Neural progenitor cell (in vitro differentiated cells): Measurements from ENCODE around the gene SUMF1. TPM values are rescaled to one million over a fixed set of nuclear protein-coding genes. Genes with fewer than 3 reads are reported as not detected.
A peak's percentile ranks its signal among the peaks of the same experiment; 100 is the strongest.

Experiments
- DNase-seq: peaks from one replicate; pipeline ENCODE4 v3.0.0-alpha.2; 2016; ENCODE audit warnings: low spot score
- H2AFZ ChIP-seq: fragments of 200-600 bp; sonication (generic); replicated peaks from 2 replicates; pipeline ENCODE4 v1.6.1; 2016; ENCODE audit warnings: antibody characterized with exemption
- H3F3A ChIP-seq: fragments of 200-600 bp; sonication (generic); 2 replicates; pipeline ENCODE4 v1.6.1; 2016; ENCODE audit warnings: antibody characterized with exemption, low read depth
- H3K27ac ChIP-seq: fragments of 200-600 bp; sonication (generic); 2 replicates; pipeline ENCODE4 v1.5.1; 2016; ENCODE audit warnings: mild to moderate bottlenecking
- H3K27me3 ChIP-seq: fragments of 200-600 bp; sonication (generic); 2 replicates; pipeline ENCODE4 v1.6.1; 2016; ENCODE audit warnings: mild to moderate bottlenecking, moderate library complexity
- H3K36me3 ChIP-seq: fragments of 200-600 bp; sonication (generic); 2 replicates; pipeline ENCODE4 v1.5.1; 2016
- H3K4me1 ChIP-seq: fragments of 200-600 bp; sonication (generic); 2 replicates; pipeline ENCODE4 v1.6.1; 2016; ENCODE audit warnings: mixed run types
- H3K4me2 ChIP-seq: fragments of 200-600 bp; sonication (generic); 2 replicates; pipeline ENCODE4 v1.6.1; 2016
- H3K4me3 ChIP-seq: fragments of 200-600 bp; sonication (generic); 2 replicates; pipeline ENCODE4 v1.5.1; 2016
- H3K79me2 ChIP-seq: fragments of 200-600 bp; sonication (generic); 2 replicates; pipeline ENCODE4 v1.6.1; 2016; ENCODE audit warnings: low read depth
- H3K9ac ChIP-seq: fragments of 200-600 bp; sonication (generic); 2 replicates; pipeline ENCODE4 v1.6.1; 2016
- H3K9me3 ChIP-seq: fragments of 200-600 bp; sonication (generic); 2 replicates; pipeline ENCODE4 v1.5.1; 2016; ENCODE audit warnings: low read depth
- H4K20me1 ChIP-seq: fragments of 200-600 bp; sonication (generic); 2 replicates; pipeline ENCODE4 v1.6.1; 2016; ENCODE audit warnings: low read depth
- H3K27ac Mint-ChIP-seq: 3 replicates; pipeline ENCODE4 v1.8.0; 2021; ENCODE audit warnings: mixed read lengths
- H3K27me3 Mint-ChIP-seq: 2 replicates; pipeline ENCODE4 v1.8.0; 2022; ENCODE audit warnings: low read depth, mild to moderate bottlenecking, inconsistent platforms, moderate library complexity, mixed read lengths; ENCODE audit not compliant: insufficient read depth
- H3K36me3 Mint-ChIP-seq: 3 replicates; pipeline ENCODE4 v1.8.0; 2021; ENCODE audit warnings: mixed read lengths
- H3K4me1 Mint-ChIP-seq: 3 replicates; pipeline ENCODE4 v1.8.0; 2021; ENCODE audit warnings: mixed read lengths
- H3K4me3 Mint-ChIP-seq: 3 replicates; pipeline ENCODE4 v1.8.0; 2021; ENCODE audit warnings: mild to moderate bottlenecking, moderate library complexity, mixed read lengths
- H3K9me3 Mint-ChIP-seq: 3 replicates; pipeline ENCODE4 v1.8.0; 2020; ENCODE audit warnings: mixed read lengths
- EZH2 ChIP-seq: fragments of 200-600 bp; sonication (generic); IDR thresholded peaks from 2 replicates; pipeline ENCODE4 v1.6.1; 2017; ENCODE audit warnings: antibody characterized with exemption, mild to moderate bottlenecking, moderate library complexity
- EZH2phosphoT487 ChIP-seq: fragments of 200-600 bp; sonication (generic); IDR thresholded peaks from 2 replicates; pipeline ENCODE4 v1.6.1; 2017; ENCODE audit warnings: antibody characterized with exemption
- total RNA-seq: library from RNA; depleted of rRNA; stranded (reverse); fragments of >200 nt; gene quantifications from 2 replicates; pipeline ENCODE4 v1.2.3, GENCODE V29; 2015; ENCODE audit warnings: low replicate concordance
- TF ChIP-seq, protein P1 (sequence below): fragments of 200-600 bp; sonication (generic); IDR thresholded peaks from 2 replicates; pipeline ENCODE4 v1.5.1; 2017; ENCODE audit warnings: antibody characterized with exemption, mild to moderate bottlenecking

Gene SUMF1
- total RNA-seq, 1 donor from 2014 or later: 10.6 TPM

DNA sequence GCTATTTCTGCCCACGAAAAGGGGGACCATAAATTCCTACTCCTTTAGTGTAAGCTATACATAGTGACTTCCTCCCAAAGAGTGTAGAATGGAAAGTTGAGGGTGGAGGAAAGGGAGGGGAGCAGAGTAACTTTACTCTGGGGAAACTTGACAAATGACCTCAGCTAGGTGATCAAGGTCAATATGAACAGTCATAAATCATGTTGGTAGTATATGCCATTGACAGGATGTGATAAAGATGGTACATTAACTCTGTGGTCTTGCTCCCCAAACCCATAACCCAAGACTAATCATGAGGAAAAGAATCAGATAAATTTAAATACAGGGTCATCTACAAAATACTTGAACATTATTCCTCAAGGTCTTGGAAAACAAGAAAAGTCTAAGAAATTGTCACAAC, 145.3 kb downstream of the SUMF1 start:
- H4K20me1 ChIP-seq: no peaks in the 10 kb centered on the region
- TF ChIP-seq EZH2 (no peak), EZH2phosphoT487 (no peak)
- TF ChIP-seq, protein P1, sequence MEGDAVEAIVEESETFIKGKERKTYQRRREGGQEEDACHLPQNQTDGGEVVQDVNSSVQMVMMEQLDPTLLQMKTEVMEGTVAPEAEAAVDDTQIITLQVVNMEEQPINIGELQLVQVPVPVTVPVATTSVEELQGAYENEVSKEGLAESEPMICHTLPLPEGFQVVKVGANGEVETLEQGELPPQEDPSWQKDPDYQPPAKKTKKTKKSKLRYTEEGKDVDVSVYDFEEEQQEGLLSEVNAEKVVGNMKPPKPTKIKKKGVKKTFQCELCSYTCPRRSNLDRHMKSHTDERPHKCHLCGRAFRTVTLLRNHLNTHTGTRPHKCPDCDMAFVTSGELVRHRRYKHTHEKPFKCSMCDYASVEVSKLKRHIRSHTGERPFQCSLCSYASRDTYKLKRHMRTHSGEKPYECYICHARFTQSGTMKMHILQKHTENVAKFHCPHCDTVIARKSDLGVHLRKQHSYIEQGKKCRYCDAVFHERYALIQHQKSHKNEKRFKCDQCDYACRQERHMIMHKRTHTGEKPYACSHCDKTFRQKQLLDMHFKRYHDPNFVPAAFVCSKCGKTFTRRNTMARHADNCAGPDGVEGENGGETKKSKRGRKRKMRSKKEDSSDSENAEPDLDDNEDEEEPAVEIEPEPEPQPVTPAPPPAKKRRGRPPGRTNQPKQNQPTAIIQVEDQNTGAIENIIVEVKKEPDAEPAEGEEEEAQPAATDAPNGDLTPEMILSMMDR: no peak
- H3K4me3 Mint-ChIP-seq: no peak overlapping the region
- peaks cover 8% of the 10 kb centered on the region for H3K4me1 ChIP-seq
- peaks cover 19% of the 10 kb centered on the region for H3K36me3 Mint-ChIP-seq
- no peaks in the 10 kb centered on the region for H3K27me3 ChIP-seq
- no peaks in the 10 kb centered on the region for H3K79me2 ChIP-seq
- H3K36me3 ChIP-seq: peaks cover 10% of the 10 kb centered on the region
- no peak overlapping the region for H3K4me3 ChIP-seq
- no peaks in the 10 kb centered on the region for H3K4me1 Mint-ChIP-seq
- no peak overlapping the region for H2AFZ ChIP-seq
- no peaks in the 10 kb centered on the region for H3F3A ChIP-seq
- no peak overlapping the region for H3K27ac Mint-ChIP-seq
- no peak overlapping the region for H3K4me2 ChIP-seq
- H3K9me3 Mint-ChIP-seq: peaks cover 6% of the 10 kb centered on the region
- H3K9ac ChIP-seq: no peak overlapping the region
- H3K9me3 ChIP-seq: peaks cover under 1% of the 10 kb centered on the region
- no peak for DNase-seq
- H3K27ac ChIP-seq: no peak overlapping the region
- H3K27me3 Mint-ChIP-seq: no peaks in the 10 kb centered on the region

DNA sequence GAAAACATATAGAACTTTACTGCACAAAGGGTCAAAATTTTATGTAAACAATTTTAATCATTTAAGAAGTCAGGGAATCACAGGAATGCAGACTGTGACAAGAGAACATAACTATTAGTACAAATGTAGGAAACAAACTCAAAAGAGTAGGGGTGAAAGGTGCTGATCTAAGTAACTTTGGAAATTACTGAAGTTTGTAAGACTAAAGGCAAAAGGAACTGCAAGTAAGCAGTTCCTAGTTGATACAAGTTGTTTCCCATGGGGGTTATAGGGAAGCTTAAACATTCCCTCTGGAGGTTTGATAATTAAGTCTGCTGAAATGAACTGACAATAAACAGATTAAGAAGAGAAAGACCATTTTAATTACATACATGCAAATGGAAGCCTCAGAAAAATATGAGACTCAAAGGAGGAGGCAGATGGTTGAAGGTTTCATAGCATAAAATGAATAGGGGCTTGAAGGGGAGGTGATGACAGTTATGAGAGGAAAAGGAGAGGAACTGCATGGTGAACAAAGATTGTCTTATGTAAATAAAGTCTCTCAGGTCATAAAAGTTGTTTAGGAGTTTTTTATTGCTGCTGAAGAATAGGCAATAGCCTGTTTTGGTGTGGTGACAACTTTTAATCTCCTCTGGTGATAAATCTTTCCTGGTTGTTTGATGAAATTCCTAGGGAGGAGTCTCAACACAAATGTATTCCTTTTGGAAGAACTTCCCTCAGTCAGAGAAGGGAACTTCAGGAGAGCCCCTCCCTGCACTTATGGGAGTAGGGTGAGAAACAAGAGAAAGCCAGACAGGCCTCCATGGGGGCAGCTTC, 146.8 kb downstream of the SUMF1 start:
- no peak overlapping the region for H3K4me2 ChIP-seq
- H3K9me3 Mint-ChIP-seq: peaks cover 10% of the 10 kb centered on the region

DNA sequence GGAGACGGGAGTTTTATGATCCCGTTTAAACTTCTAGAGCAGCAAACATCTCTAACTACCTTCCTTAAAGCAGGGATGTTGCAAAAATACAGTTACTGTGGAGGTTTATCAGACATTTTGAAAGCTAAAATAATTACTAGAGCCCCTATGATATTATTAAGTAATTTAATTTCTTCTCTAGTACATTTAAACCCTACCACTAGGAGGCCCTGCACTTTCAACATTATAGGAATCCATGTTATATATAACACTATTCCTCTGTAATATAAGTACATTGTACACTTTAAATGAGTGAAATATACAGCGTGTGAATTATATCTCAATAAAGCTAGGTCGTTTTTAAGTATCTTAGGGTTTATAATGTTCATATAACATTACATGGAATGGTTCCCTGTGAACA, 152.4 kb downstream of the SUMF1 start:
- no peak overlapping the region for H3K27ac Mint-ChIP-seq
- TF ChIP-seq EZH2phosphoT487: no peak
- TF ChIP-seq, protein P1: peak; percentile 37
- TF ChIP-seq EZH2: no peak

More for the DNA sequence above, 146.8 kb downstream of the SUMF1 start:
- Mint-ChIP-seq H3K36me3 (peaks cover 27% of the 10 kb centered on the region), H3K4me1 (no peaks in the 10 kb centered on the region), H3K4me3 (no peak overlapping the region), H3K27me3 (no peaks in the 10 kb centered on the region), H3K27ac (no peak overlapping the region)
- Histone ChIP-seq H2AFZ (no peak overlapping the region), H4K20me1 (no peaks in the 10 kb centered on the region), H3K27me3 (no peaks in the 10 kb centered on the region), H3K4me3 (no peak overlapping the region), H3K79me2 (no peaks in the 10 kb centered on the region), H3K27ac (no peak overlapping the region), H3F3A (no peaks in the 10 kb centered on the region), H3K9ac (no peak overlapping the region), H3K4me1 (peaks cover 8% of the 10 kb centered on the region), H3K36me3 (peaks cover 11% of the 10 kb centered on the region), H3K9me3 (no peaks in the 10 kb centered on the region)
- no peak for DNase-seq
- TF ChIP-seq EZH2 (no peak), EZH2phosphoT487 (no peak)
- TF ChIP-seq, protein P1: no peak

More for the DNA sequence above, 152.4 kb downstream of the SUMF1 start:
- no peaks in the 10 kb centered on the region for H3K79me2 ChIP-seq
- H3K9me3 ChIP-seq: no peaks in the 10 kb centered on the region
- H3K4me2 ChIP-seq: no peak overlapping the region
- H3K4me3 ChIP-seq: no peak overlapping the region
- no peak overlapping the region for H2AFZ ChIP-seq
- peaks cover 11% of the 10 kb centered on the region for H3K36me3 ChIP-seq
- peaks cover 14% of the 10 kb centered on the region for H3K4me1 ChIP-seq
- DNase-seq: no peak
- no peaks in the 10 kb centered on the region for H3K27me3 Mint-ChIP-seq
- H3K27ac ChIP-seq: no peak overlapping the region
- H3K4me1 Mint-ChIP-seq: peaks cover 3% of the 10 kb centered on the region
- no peak overlapping the region for H3K4me3 Mint-ChIP-seq
- H3K36me3 Mint-ChIP-seq: peaks cover 65% of the 10 kb centered on the region
- no peaks in the 10 kb centered on the region for H3K27me3 ChIP-seq
- peaks cover 8% of the 10 kb centered on the region for H4K20me1 ChIP-seq
- H3K9me3 Mint-ChIP-seq: peaks cover 17% of the 10 kb centered on the region
- H3F3A ChIP-seq: peaks cover 7% of the 10 kb centered on the region
- H3K9ac ChIP-seq: no peak overlapping the region
